CD4-positive, alpha-beta T cell (primary cell): ENCODE data around the gene FRMD4B. TPM values are rescaled to one million over a fixed set of nuclear protein-coding genes. Genes with fewer than 3 reads are reported as not detected.

Experiments
- ATAC-seq: fragments of 200-7000 bp; cut with Tn5 transposase; one replicate; pipeline ENCODE4 v1.10.0; 2022; ENCODE audit warnings: mild to moderate bottlenecking; ENCODE audit not compliant: poor library complexity
- CTCF ChIA-PET: fragments of 350-600 bp; sonication (Branson Sonifier 250); formaldehyde crosslinking; loops from one replicate; lab custom pipeline; 2021; ENCODE audit warnings: antibody characterized with exemption, inconsistent platforms; lab: Charles Lee
- POLR2A ChIA-PET: fragments of 350-600 bp; sonication (Branson Sonifier 250); formaldehyde crosslinking; loops from one replicate; lab custom pipeline; 2021; ENCODE audit warnings: antibody characterized with exemption, inconsistent platforms; lab: Charles Lee
- DNase-seq, 14 experiments: peaks; one replicate each; pipeline ENCODE4 v3.0.0-alpha.2; 2013 to 2020; ENCODE audit warnings: mixed read lengths in 2 of 14
- H3K27ac ChIP-seq, 2 donors: one replicate each; pipeline versions ENCODE4 v1.5.1 to v1.7.0; 2013; ENCODE audit warnings: low read length in 2 of 2, low read depth in 1 of 2, mild to moderate bottlenecking in 1 of 2
- H3K27me3 ChIP-seq, 2 experiments: 1 replicate in 1 of 2; 2 replicates in 1 of 2; pipeline versions ENCODE4 v1.6.1 to v1.7.0; 2013; ENCODE audit warnings: low read length in 2 of 2, control low read depth in 1 of 2, mild to moderate bottlenecking in 1 of 2, moderate library complexity in 1 of 2; ENCODE audit not compliant: insufficient read depth in 2 of 2, control insufficient read depth in 1 of 2
- H3K36me3 ChIP-seq: one replicate; pipeline ENCODE4 v1.6.1; 2013; ENCODE audit warnings: low read length, control low read depth; ENCODE audit not compliant: insufficient read depth
- H3K4me1 ChIP-seq: one replicate; pipeline ENCODE4 v1.6.1; 2013; ENCODE audit warnings: low read length, control low read depth; ENCODE audit not compliant: insufficient read depth
- H3K4me3 ChIP-seq: one replicate; pipeline ENCODE4 v1.5.1; 2013; ENCODE audit warnings: mild to moderate bottlenecking, low read length, moderate library complexity
- H3K9me3 ChIP-seq, 2 experiments: 1 replicate in 1 of 2; 2 replicates in 1 of 2; pipeline versions ENCODE4 v1.6.1 to v1.7.0; 2013; ENCODE audit warnings: low read length in 2 of 2, mild to moderate bottlenecking in 2 of 2, control low read depth in 1 of 2, moderate library complexity in 1 of 2; ENCODE audit not compliant: control insufficient read depth in 1 of 2, insufficient read depth in 1 of 2
- H3K27ac Mint-ChIP-seq: one replicate; pipeline ENCODE4 v1.8.0; 2020; ENCODE audit warnings: mixed read lengths
- H3K27me3 Mint-ChIP-seq: one replicate; pipeline ENCODE4 v1.8.0; 2021; ENCODE audit warnings: mixed read lengths
- H3K36me3 Mint-ChIP-seq: one replicate; pipeline ENCODE4 v1.8.0; 2021; ENCODE audit warnings: low read depth, mixed read lengths
- H3K4me1 Mint-ChIP-seq: one replicate; pipeline ENCODE4 v1.8.0; 2021; ENCODE audit warnings: low read depth, mixed read lengths
- H3K4me3 Mint-ChIP-seq: one replicate; pipeline ENCODE4 v1.8.0; 2020; ENCODE audit warnings: mild to moderate bottlenecking, mixed read lengths
- H3K9me3 Mint-ChIP-seq: one replicate; pipeline ENCODE4 v1.8.0; 2020; ENCODE audit warnings: mixed read lengths
- intact Hi-C, 2 experiments: fragments of 100-400 bp; cut with DNase I in 1 of 2; cut with micrococcal nuclease in 1 of 2; formaldehyde crosslinking; loops; one replicate each; pipeline versions ENCODE4 v1.15.1 to v1.9.0; 2023 to 2025; cut with DNase I, micrococcal nuclease
- total RNA-seq, 174 experiments: library from RNA in 2 of 174; stranded (reverse) in 2 of 174; gene quantifications; one replicate each; pipeline ENCODE4 v1.2.3 and lab custom pipeline; 2021 to 2026
- TF ChIP-seq, protein P1 (sequence below): fragments of 200-600 bp; IDR thresholded peaks from one replicate; pipeline ENCODE4 v1.8.0; 2022; ENCODE audit warnings: antibody characterized with exemption, mild to moderate bottlenecking

FRMD4B gene
- total RNA-seq, 2 experiments from 2014 or later = 5.5 to 7.7 TPM

DNA sequence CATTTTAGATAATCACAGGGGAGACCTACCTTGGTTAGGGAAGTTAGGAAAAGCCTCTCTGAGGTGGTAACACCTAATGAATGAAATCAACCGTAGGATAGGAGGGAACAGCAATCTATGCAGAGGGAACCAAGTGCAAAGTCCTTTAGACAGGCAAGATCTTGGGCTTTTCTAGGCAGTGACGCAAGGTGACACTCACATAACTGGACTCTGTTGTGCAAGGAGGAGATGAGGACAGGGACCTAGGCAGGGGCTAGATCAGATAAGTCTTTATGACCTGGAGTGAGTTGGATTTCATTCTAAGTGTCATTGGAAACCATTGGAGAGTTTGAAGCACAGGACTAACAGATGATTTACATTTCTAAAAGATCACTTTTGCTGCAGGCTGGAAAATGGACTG is 258.9 kb downstream of the FRMD4B start:
- Histone ChIP-seq H3K27ac (no peak overlapping the region), H3K4me1 (no peaks in the 10 kb centered on the region), H3K9me3 (no peaks in the 10 kb centered on the region), H3K36me3 (no peaks in the 10 kb centered on the region), H3K27me3 (no peaks in the 10 kb centered on the region), H3K4me3 (no peak overlapping the region)
- DNase-seq = no peak
- ATAC-seq = no peak
- POLR2A ChIA-PET = no interaction called here
- no peaks in the 10 kb centered on the region for H3K9me3 Mint-ChIP-seq
- H3K27ac Mint-ChIP-seq = no peak overlapping the region
- TF ChIP-seq, protein P1, sequence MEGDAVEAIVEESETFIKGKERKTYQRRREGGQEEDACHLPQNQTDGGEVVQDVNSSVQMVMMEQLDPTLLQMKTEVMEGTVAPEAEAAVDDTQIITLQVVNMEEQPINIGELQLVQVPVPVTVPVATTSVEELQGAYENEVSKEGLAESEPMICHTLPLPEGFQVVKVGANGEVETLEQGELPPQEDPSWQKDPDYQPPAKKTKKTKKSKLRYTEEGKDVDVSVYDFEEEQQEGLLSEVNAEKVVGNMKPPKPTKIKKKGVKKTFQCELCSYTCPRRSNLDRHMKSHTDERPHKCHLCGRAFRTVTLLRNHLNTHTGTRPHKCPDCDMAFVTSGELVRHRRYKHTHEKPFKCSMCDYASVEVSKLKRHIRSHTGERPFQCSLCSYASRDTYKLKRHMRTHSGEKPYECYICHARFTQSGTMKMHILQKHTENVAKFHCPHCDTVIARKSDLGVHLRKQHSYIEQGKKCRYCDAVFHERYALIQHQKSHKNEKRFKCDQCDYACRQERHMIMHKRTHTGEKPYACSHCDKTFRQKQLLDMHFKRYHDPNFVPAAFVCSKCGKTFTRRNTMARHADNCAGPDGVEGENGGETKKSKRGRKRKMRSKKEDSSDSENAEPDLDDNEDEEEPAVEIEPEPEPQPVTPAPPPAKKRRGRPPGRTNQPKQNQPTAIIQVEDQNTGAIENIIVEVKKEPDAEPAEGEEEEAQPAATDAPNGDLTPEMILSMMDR = no peak
- CTCF ChIA-PET = no interaction called here
- intact Hi-C loops = no loop called here
- H3K4me1 Mint-ChIP-seq = no peaks in the 10 kb centered on the region
- no peak overlapping the region for H3K4me3 Mint-ChIP-seq
- H3K27me3 Mint-ChIP-seq = no peaks in the 10 kb centered on the region
- H3K36me3 Mint-ChIP-seq = no peaks in the 10 kb centered on the region

DNA sequence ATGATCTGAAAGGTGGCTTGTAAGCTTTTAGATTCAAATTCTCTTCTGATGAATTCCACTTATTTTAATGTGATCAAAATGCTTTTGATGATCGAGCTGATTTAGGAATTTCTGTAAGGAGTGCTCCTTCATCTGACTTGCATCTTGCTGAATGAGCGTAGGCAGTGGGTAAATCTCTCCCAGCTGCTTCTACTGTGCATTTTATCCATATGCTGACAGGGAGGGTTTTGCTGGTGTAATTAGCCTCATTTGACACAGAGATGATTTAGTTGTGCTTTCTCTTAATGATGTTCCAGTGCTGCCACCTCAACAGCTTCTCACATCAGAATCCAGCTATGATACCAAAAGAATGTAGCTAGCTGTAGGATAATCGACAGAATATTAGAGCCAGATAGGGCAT is 259.7 kb downstream of the FRMD4B start:
- no peaks in the 10 kb centered on the region for H3K4me1 ChIP-seq
- H3K36me3 Mint-ChIP-seq = no peaks in the 10 kb centered on the region
- DNase-seq (no peak), ATAC-seq (no peak)
- H3K27me3 ChIP-seq = no peaks in the 10 kb centered on the region
- CTCF ChIA-PET = no interaction called here
- intact Hi-C loops = no loop called here
- no peaks in the 10 kb centered on the region for H3K9me3 ChIP-seq
- H3K27ac ChIP-seq = no peak overlapping the region
- H3K4me3 Mint-ChIP-seq = no peak overlapping the region
- no peak overlapping the region for H3K27ac Mint-ChIP-seq
- no peaks in the 10 kb centered on the region for H3K36me3 ChIP-seq
- no peak overlapping the region for H3K4me3 ChIP-seq
- no peaks in the 10 kb centered on the region for H3K27me3 Mint-ChIP-seq
- TF ChIP-seq, protein P1 = no peak
- peaks cover under 1% of the 10 kb centered on the region for H3K4me1 Mint-ChIP-seq
- no peaks in the 10 kb centered on the region for H3K9me3 Mint-ChIP-seq
- POLR2A ChIA-PET = no interaction called here

DNA sequence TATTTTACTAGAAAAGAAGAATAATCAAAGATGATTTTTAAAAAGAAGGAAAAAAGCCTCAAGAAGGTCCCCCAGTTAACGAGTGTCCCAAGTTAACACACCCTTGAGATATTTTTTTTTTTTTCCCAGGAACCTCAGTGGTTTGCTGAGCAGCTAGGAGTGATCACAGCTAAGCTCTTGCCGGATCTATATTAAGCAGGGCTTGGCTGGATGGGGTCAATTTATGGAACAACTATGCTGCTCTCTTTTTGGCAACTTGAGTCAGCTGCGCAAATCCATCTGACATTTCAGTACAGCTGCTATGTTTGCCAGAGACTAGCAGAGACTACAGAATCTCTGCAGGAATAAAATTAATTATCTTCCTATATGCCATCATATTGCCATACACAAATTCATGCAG is 263.5 kb downstream of the FRMD4B start, which contains the start of gene LMOD3:
Gene LMOD3 (minus strand): TSS at position 193 of the 400 bp plus-strand sequence. CDS start 209 bp downstream, outside the sequence.
- no peak within 1 kb of the TSS for H3K27ac ChIP-seq
- ATAC-seq (no peak), DNase-seq (no peak)
- H3K27me3 ChIP-seq = no peaks in the 10 kb centered on the region
- CTCF ChIA-PET = no interaction called here
- no peaks in the 10 kb centered on the region for H3K9me3 Mint-ChIP-seq
- no peaks in the 10 kb centered on the region for H3K36me3 Mint-ChIP-seq
- no peaks in the 10 kb centered on the region for H3K36me3 ChIP-seq
- no peaks in the 10 kb centered on the region for H3K9me3 ChIP-seq
- intact Hi-C loops = no loop called here
- no peaks in the 10 kb centered on the region for H3K27me3 Mint-ChIP-seq
- H3K4me1 Mint-ChIP-seq = peaks cover 7% of the 10 kb centered on the region
- H3K4me3 ChIP-seq = no peak within 1 kb of the TSS
- POLR2A ChIA-PET = no interaction called here
- no peaks in the 10 kb centered on the region for H3K4me1 ChIP-seq
- H3K4me3 Mint-ChIP-seq = no peak within 1 kb of the TSS
- TF ChIP-seq, protein P1 = no peak
- no peak within 1 kb of the TSS for H3K27ac Mint-ChIP-seq
